IPS-20b (cell line): ENCODE data around the gene UBXN11.
"Not testable (repeated sequence)": the region's sequence is repeated elsewhere in the genome, so short reads cannot be mapped to it uniquely, and the experiment has no call there.

Experiments
- H3K27ac ChIP-seq: one replicate; pipeline ENCODE4 v1.5.1; 2013; ENCODE audit warnings: low read length
- H3K27me3 ChIP-seq: 2 replicates; pipeline ENCODE4 v1.6.1; 2013; ENCODE audit warnings: mild to moderate bottlenecking, low read length, inconsistent platforms; ENCODE audit not compliant: insufficient read depth
- H3K36me3 ChIP-seq: 2 replicates; pipeline ENCODE4 v1.6.1; 2013; ENCODE audit warnings: low read depth, mild to moderate bottlenecking, inconsistent platforms, low read length, moderate library complexity; ENCODE audit not compliant: insufficient read depth
- H3K4me1 ChIP-seq: 2 replicates; pipeline ENCODE4 v1.6.1; 2013; ENCODE audit warnings: mild to moderate bottlenecking, control low read depth, inconsistent platforms, low read length, moderate library complexity; ENCODE audit not compliant: insufficient read depth
- H3K4me3 ChIP-seq: 2 replicates; pipeline ENCODE4 v1.5.1; 2013; ENCODE audit warnings: mild to moderate bottlenecking, low read length, inconsistent platforms
- H3K9ac ChIP-seq: 2 replicates; pipeline ENCODE4 v1.6.1; 2013; ENCODE audit warnings: low read depth, mild to moderate bottlenecking, inconsistent platforms, low read length, moderate library complexity
- H3K9me3 ChIP-seq: 2 replicates; pipeline ENCODE4 v1.6.1; 2013; ENCODE audit warnings: mild to moderate bottlenecking, low read depth, low read length, inconsistent platforms; ENCODE audit not compliant: insufficient read depth

UBXN11 gene

GRCh38 chr1:26297057-26297790 is 9.2 kb downstream of the UBXN11 start:
- Histone ChIP-seq H3K9ac (no peak overlapping the region), H3K9me3 (no peaks in the 10 kb centered on the region), H3K27ac (no peak overlapping the region), H3K4me3 (no peak overlapping the region), H3K4me1 (no peaks in the 10 kb centered on the region), H3K27me3 (no peaks in the 10 kb centered on the region), H3K36me3 (no peaks in the 10 kb centered on the region)

GRCh38 chr1:26296340-26297056 is 9.9 kb downstream of the UBXN11 start:
- Histone ChIP-seq H3K27me3 (no peaks in the 10 kb centered on the region), H3K9me3 (no peaks in the 10 kb centered on the region), H3K4me1 (no peaks in the 10 kb centered on the region), H3K36me3 (no peaks in the 10 kb centered on the region), H3K9ac (no peak overlapping the region), H3K4me3 (no peak overlapping the region), H3K27ac (no peak overlapping the region)

- no peaks in the 10 kb centered on the region for H3K9me3 ChIP-seq
- no peaks in the 10 kb centered on the region for H3K27me3 ChIP-seq
- H3K4me3 ChIP-seq, result no peak overlapping the region
- no peak overlapping the region for H3K27ac ChIP-seq
- peaks cover under 1% of the 10 kb centered on the region; the same call in 1 of the 2 replicates for H3K4me1 ChIP-seq
- no peak overlapping the region for H3K9ac ChIP-seq
- H3K36me3 ChIP-seq, result no peaks in the 10 kb centered on the region
These were observed 11.0 kb downstream of the UBXN11 start for GRCh38 chr1:26295194-26296138.

- Histone ChIP-seq H3K27ac (no peak overlapping the region), H3K9ac (no peak overlapping the region), H3K36me3 (no peaks in the 10 kb centered on the region), H3K27me3 (no peaks in the 10 kb centered on the region), H3K4me1 (peaks cover 4% of the 10 kb centered on the region; the same call in 1 of the 2 replicates), H3K4me3 (no peak overlapping the region), H3K9me3 (no peaks in the 10 kb centered on the region)
These were observed 12.4 kb downstream of the UBXN11 start for GRCh38 chr1:26293911-26294463.

GRCh38 chr1:26292735-26293134 is 13.7 kb downstream of the UBXN11 start:
- not testable (repeated sequence) for H3K36me3 ChIP-seq, H3K9ac ChIP-seq, H3K27me3 ChIP-seq, H3K9me3 ChIP-seq, H3K4me1 ChIP-seq, H3K27ac ChIP-seq, H3K4me3 ChIP-seq

GRCh38 chr1:26291939-26292338 is 14.5 kb downstream of the UBXN11 start:
- no peaks in the 10 kb centered on the region for H3K36me3 ChIP-seq
- H3K9me3 ChIP-seq, result no peaks in the 10 kb centered on the region
- no peak overlapping the region for H3K27ac ChIP-seq
- no peaks in the 10 kb centered on the region for H3K27me3 ChIP-seq
- no peak overlapping the region for H3K9ac ChIP-seq
- H3K4me1 ChIP-seq, result peaks cover 4% of the 10 kb centered on the region; the same call in 1 of the 2 replicates
- H3K4me3 ChIP-seq, result no peak overlapping the region

- Histone ChIP-seq H3K27me3 (no peaks in the 10 kb centered on the region), H3K4me3 (no peak overlapping the region), H3K9me3 (no peaks in the 10 kb centered on the region), H3K9ac (0 out of 2 replicates have a peak overlapping the region, but pooled peaks have one; percentile 45), H3K36me3 (no peaks in the 10 kb centered on the region), H3K4me1 (peaks cover 4% of the 10 kb centered on the region; the same call in 1 of the 2 replicates), H3K27ac (peak overlapping the region; percentile 46)
These were observed 15.0 kb downstream of the UBXN11 start for GRCh38 chr1:26291433-26291832.

GRCh38 chr1:26290882-26291261 is 15.6 kb downstream of the UBXN11 start:
- H3K4me1 ChIP-seq, result peaks cover 4% of the 10 kb centered on the region; the same call in 1 of the 2 replicates
- H3K27me3 ChIP-seq, result no peaks in the 10 kb centered on the region
- no peaks in the 10 kb centered on the region for H3K9me3 ChIP-seq
- 0 out of 2 replicates have a peak overlapping the region, but pooled peaks have one; percentile 45 for H3K9ac ChIP-seq
- peak overlapping the region; percentile 46 for H3K27ac ChIP-seq
- H3K36me3 ChIP-seq, result no peaks in the 10 kb centered on the region
- no peak overlapping the region for H3K4me3 ChIP-seq

GRCh38 chr1:26290122-26290881 is 16.1 kb downstream of the UBXN11 start:
- Histone ChIP-seq H3K9me3 (no peaks in the 10 kb centered on the region), H3K4me3 (no peak overlapping the region), H3K27me3 (no peaks in the 10 kb centered on the region), H3K4me1 (peaks cover 5% of the 10 kb centered on the region; the same call in 1 of the 2 replicates), H3K36me3 (no peaks in the 10 kb centered on the region), H3K9ac (no peak overlapping the region), H3K27ac (no peak overlapping the region)

- Histone ChIP-seq H3K4me3 (no peak overlapping the region), H3K27me3 (no peaks in the 10 kb centered on the region), H3K36me3 (no peaks in the 10 kb centered on the region), H3K9me3 (no peaks in the 10 kb centered on the region), H3K4me1 (peaks cover 9% of the 10 kb centered on the region), H3K27ac (no peak overlapping the region), H3K9ac (no peak overlapping the region)
These were observed 17.0 kb downstream of the UBXN11 start for GRCh38 chr1:26289158-26290059.
